ENCODE results near the gene ARRDC2. TPM values are rescaled to one million over a fixed set of nuclear protein-coding genes. Genes with fewer than 3 reads are reported as not detected.

Gene ARRDC2
- total RNA-seq, 1 donor from 2014 or later: 89.4 TPM

DNA sequence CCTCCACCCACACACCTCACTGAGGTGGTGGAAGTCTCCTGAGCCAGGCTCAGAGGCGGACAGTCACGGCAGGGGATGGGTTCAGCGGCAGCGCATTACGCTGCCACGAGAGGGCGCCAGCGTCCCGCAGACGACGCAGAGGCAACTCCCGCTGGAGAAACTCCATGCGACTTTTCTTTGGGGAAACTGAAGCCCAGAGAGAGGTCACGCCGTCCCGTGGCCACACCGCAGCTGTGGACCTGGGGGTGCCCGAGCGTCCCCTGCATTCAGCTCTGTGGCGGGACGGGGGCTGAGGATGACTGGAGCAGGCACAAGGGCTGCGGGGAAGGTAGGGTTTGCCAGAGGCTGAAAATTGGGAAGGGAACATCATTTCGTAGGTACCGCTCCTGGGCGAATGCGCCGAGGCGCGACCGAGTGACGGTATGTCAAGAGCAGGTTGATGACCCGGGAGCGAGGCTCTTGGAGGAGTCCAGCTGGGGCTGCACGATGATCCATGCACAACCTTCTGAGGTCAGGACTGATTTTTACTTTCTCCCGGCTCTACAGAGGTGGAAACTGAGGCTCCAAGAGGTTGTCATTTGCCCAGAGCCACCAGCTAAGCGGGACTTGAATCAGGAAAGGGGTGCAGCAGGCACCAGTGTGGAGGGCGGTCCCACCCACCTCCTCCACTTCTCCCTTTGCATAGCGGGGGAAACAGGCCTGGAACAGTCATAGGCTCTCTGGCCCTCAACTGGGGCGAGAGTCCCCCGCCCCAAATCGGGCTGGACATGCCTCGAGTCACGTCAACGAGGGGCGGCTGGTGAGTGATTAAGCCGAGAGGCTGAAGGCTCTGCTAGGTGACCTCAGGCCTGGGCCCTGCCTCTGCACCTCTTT, 690 bp upstream of the ARRDC2 start:
- H3K4me3 ChIP-seq: peak overlapping the region; percentile 72
- peak; percentile 99 for TF ChIP-seq CTCF (IDR thresholded peaks at IDR 0.05)
- H3K4me1 ChIP-seq: peaks cover 39% of the 10 kb centered on the region
- peak overlapping the region; percentile 86 for H3K27ac ChIP-seq
- peak; percentile 90 for DNase-seq
- peak; percentile 90 to 92 for ATAC-seq
- H3K27me3 ChIP-seq (ENCODE audit: low read depth): no peaks in the 10 kb centered on the region
- H3K9me3 ChIP-seq: no peaks in the 10 kb centered on the region
- intact Hi-C loops (cut with DNase I): loop anchor here (5.0 kb wide), 1 partner anchor 50 kb away; no protein-coding TSS in a partner anchor
- H3K36me3 ChIP-seq: peaks cover 41% of the 10 kb centered on the region

- H3K9me3 ChIP-seq: no peaks in the 10 kb centered on the region
- H3K4me3 ChIP-seq: peak overlapping the region; percentile 72
- no peak for DNase-seq
- no peaks in the 10 kb centered on the region for H3K27me3 ChIP-seq (ENCODE audit: low read depth)
- TF ChIP-seq CTCF (IDR thresholded peaks at IDR 0.05): no peak
- H3K36me3 ChIP-seq: peaks cover 51% of the 10 kb centered on the region
- peaks cover 43% of the 10 kb centered on the region for H3K4me1 ChIP-seq
- no peak for ATAC-seq
- peak overlapping the region; percentile 86 for H3K27ac ChIP-seq
- intact Hi-C loops (cut with DNase I): loop anchor here (5.0 kb wide), 1 partner anchor 48 kb away; no protein-coding TSS in a partner anchor
These were observed 844 bp downstream of the ARRDC2 start for GRCh38 chr19:18008814-18009213.

DNA sequence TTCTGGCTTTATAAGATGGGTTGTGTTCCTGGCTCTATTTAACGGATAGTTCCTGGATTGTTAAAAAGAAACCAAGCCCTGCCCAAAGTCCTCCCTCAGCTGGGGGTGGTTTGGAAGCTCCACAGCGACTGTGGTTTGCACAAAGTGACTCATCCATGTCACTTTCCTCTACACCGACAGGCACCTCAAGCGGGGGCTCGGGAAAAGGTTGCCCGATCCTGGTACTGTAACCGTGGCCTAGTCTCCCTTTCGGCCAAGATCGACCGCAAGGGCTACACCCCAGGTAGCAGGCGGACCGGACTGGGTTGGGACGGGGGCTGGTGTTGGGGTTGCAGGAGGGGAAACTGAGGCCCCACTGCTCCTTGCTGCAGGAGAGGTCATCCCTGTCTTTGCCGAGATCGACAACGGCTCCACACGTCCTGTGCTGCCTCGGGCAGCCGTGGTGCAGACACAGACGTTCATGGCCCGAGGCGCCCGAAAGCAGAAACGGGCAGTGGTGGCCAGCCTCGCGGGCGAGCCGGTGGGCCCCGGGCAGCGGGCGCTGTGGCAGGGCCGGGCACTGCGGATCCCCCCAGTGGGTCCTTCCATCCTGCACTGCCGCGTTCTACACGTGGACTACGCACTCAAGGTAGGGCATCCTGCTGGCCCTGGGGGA, 1.6 kb downstream of the ARRDC2 start:
- H3K27ac ChIP-seq: peak overlapping the region; percentile 86
- peak overlapping the region; percentile 72 for H3K4me3 ChIP-seq
- DNase-seq (no peak), ATAC-seq (no peak)
- H3K9me3 ChIP-seq: no peaks in the 10 kb centered on the region
- TF ChIP-seq CTCF (IDR thresholded peaks at IDR 0.05): no peak
- no peaks in the 10 kb centered on the region for H3K27me3 ChIP-seq (ENCODE audit: low read depth)
- peaks cover 57% of the 10 kb centered on the region for H3K36me3 ChIP-seq
- intact Hi-C loops (cut with DNase I): loop anchor here (5.0 kb wide), 1 partner anchor 48 kb away; no protein-coding TSS in a partner anchor
- H3K4me1 ChIP-seq: peaks cover 45% of the 10 kb centered on the region

- intact Hi-C loops (cut with DNase I): no loop called here
- ATAC-seq (no peak), DNase-seq (no peak)
- H3K36me3 ChIP-seq: peaks cover 63% of the 10 kb centered on the region
- no peaks in the 10 kb centered on the region for H3K9me3 ChIP-seq
- TF ChIP-seq CTCF (IDR thresholded peaks at IDR 0.05): no peak
- H3K4me3 ChIP-seq: peak overlapping the region; percentile 72
- no peaks in the 10 kb centered on the region for H3K27me3 ChIP-seq (ENCODE audit: low read depth)
- peaks cover 48% of the 10 kb centered on the region for H3K4me1 ChIP-seq
- peak overlapping the region; percentile 86 for H3K27ac ChIP-seq
These were observed 2.2 kb downstream of the ARRDC2 start for GRCh38 chr19:18010149-18010548.

GRCh38 chr19:18013210-18014111, 5.5 kb downstream of the ARRDC2 start:
- Histone ChIP-seq H3K27ac (peak overlapping the region; percentile 33), H3K36me3 (peaks cover 70% of the 10 kb centered on the region), H3K9me3 (no peaks in the 10 kb centered on the region), H3K4me1 (peaks cover 65% of the 10 kb centered on the region), H3K27me3 (ENCODE audit: low read depth) (no peaks in the 10 kb centered on the region), H3K4me3 (peak overlapping the region; percentile 72)
- no peak for TF ChIP-seq CTCF (IDR thresholded peaks at IDR 0.05)
- ATAC-seq (no peak), DNase-seq (no peak)
- intact Hi-C loops (cut with DNase I): no loop called here
